Activated CD4-positive, alpha-beta T cell treated with anti-CD3 and anti-CD28 coated beads for 24 hours (primary cell): ENCODE data around the gene RALY.
A peak's percentile ranks its signal among the peaks of the same experiment; 100 is the strongest.

Experiments used
- DNase-seq, 2 donors: peaks; one replicate each; pipeline ENCODE4 v3.0.0-alpha.2; 2020; ENCODE audit warnings: low read depth in 2 of 2

RALY gene

DNA sequence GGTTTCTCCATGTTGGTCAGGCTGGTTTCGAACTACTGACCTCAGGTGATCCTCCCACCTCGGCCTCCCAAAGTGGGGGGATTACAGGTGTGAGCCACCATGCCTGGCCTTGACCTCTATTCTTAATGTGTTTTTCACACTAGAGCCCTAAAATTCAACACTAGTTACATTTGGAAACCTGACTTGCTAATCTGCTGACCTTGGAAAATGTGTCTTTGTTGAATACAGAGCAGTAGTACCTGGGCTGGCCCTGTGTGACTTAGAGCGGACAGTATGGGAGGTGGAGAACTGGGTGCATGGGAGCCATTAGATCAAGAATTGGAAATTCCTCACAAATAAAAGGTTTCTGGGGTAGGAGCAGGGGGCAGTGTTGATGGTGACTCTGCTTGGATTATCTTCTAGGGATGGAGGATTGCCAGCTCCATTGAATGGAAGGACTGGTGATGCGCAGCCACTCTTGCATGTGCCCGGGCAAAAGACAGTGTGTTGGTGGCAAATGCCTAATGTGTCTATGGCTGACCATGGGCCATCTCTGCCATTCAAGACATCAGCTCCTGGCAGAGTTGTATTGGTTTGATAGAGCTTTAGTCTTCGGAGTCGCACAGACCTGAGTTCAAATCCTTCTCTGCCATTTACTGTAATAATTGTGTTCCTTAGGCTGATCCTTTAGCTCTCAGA is 53.4 kb downstream of the RALY start:
- no peak for DNase-seq

DNA sequence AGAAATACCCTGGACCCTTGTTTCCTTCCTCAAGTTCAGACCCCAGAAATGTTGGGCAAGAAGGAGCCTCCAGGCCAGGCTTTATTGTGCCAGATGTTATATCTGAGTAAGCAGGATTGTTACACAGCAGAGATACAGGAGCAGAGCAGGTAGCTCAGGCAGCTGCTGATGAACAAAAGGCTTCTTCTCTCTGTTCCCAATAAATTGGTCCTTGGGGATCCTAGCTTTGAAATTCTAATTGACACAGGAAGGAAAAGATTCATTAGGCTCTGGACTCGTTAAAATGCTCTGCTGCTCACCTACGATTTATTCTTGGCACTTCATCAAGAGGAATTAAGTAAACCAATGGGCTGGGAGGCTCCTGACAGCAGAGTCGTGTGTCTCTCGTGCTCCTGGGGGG is 54.2 kb downstream of the RALY start:
- no peak for DNase-seq

DNA sequence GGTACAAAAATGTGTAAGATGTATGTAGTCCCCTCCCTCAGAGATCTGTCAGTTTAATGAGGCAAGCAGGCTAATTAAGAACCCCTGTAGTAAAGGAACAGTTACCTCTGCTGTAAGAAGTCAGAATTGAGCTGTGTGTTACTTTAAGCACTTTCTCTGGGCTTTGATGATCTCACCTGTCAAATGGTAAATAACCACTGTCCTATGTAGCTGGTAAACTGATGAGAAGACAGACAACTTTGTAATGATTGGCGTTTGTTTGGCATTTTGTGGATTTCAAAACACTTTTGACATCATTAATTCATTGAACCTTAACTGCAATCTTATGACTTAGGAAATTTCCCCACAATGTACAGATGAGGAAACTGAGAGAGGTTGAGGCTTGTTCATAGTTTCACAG is 55.7 kb downstream of the RALY start:
- no peak for DNase-seq

DNA sequence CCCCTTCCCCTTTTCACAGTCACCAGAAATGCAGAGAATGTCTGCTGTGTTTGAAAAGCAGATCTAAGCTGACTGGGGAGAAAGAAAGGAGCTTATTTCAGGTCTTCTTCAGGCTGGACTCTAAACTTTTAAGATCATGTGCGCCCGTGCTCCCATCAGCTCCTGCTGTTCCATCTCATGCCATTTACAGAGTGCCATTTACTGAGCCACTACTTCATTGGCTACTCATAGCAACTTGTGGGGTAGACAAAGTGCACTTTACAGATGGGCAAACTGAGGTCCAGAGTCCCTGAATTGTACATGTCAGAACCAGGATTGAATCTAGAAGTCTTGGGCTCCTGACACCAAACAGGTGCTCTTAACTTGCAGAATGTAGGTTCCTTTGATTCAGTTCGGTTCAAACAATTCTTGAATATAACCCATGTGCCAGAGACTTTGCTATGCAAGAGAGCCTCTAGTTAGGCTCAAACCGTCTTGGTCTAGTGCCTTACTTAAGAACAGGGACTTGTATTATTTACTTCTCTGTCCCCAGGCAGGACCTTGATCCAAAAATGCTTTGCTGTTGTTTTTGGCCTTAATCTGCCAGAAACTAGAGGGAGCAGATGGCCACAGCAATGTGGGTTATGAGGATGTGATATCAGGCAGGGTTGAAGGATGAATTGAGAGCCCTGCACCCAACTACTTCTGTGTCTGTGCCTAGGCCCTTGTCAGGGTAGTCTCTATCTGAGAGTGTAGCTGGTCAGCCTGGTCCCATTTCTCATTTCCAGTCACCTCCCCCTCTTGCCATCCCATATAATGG is 56.4 kb downstream of the RALY start:
- no peak for DNase-seq

DNA sequence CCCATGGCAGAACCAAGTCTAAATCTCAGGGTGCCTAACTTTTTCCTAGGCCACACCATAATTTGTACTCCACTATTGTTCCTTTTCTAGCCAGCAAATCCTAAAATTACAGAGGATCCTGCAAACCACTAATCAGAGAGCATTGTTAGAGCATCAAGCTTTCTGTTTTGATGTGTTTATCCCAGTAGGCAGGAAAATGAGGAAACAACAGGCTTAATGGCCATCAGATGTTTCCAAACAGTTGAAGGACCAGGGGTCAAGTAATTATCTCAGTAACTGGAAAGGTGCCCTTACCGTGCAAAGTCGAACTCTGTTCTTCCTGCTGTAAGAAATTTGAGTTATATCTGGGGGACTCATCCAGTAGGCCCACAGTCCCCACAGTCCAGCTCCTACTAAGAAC is 58.7 kb downstream of the RALY start:
- DNase-seq: no peak

DNA sequence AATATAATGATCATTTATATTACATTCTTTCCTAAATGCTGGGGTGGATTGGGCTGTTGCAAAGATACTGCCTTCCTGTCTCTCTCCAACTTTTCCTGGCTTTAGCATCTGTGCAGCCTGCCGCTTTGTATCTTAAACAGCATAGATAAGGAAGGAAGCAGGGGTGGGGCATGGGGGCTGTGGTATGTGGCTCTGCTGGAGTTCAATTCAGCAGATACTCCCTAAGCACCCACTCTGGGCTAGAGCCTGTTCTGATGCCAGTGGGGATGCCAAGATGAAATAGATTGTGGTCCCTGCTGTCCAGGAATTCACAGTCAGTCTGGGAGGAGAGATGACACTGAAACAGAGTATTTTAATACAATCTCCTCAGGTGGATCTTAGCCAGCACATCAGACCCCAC is 61.6 kb downstream of the RALY start:
- DNase-seq: no peak

DNA sequence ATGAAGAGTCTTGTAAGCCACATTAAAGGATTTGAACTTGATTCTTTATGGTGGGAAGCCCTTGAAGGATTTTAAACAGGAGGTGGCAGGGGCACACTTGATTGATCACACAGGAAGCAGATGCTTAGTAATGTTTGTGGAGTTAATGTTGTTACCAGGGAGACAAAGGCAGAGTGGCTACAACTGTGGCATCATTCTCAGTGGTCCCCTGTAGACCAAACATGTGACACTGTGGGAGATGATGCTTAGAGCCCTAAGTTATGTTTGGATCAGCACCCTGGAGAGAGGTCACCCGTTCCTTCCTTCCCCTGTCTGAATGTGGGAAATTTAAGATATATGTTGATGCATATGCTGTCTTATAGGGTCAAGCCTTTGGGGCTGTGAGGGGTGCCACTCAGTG is 65.1 kb downstream of the RALY start:
- no peak for DNase-seq

DNA sequence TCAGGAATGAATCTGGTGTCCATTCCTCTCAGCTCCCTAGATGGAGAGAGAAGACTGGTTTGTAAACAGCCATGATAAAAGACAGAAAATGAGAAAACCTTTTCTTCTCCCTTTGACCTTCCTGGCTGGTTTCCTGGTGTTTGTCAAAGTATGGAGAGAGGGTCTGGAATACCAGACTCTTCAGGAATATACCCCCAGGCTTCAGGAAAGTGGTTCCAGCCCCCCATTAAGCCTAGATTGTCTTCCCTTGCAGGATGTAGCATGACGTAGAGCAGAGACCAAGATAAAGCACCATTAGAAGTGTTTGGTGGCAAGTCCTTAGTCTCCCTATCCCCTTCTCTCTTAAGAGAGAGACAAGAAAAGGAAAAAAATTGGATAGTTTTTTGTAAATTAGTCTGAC is 67.3 kb downstream of the RALY start:
- DNase-seq: no peak

DNA sequence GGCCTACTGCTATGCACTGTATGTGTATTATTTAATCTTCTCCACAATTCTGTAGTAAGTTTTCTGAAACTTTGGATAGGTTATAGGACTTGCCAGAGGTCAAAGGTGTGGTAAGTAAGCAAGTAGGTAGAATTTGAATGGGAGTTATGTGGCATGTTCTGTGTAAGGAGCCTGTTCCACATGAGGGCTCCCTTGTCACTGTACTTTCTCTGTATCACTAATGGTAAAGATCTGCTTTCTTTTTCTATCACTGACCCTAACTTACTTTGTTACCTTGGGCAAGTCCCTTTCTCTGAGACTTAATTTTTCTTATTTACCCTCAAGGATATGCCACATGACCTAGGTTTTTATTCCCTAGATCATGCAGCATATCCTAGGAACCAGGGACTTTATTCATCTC is 68.0 kb downstream of the RALY start:
- DNase-seq: no peak

DNA sequence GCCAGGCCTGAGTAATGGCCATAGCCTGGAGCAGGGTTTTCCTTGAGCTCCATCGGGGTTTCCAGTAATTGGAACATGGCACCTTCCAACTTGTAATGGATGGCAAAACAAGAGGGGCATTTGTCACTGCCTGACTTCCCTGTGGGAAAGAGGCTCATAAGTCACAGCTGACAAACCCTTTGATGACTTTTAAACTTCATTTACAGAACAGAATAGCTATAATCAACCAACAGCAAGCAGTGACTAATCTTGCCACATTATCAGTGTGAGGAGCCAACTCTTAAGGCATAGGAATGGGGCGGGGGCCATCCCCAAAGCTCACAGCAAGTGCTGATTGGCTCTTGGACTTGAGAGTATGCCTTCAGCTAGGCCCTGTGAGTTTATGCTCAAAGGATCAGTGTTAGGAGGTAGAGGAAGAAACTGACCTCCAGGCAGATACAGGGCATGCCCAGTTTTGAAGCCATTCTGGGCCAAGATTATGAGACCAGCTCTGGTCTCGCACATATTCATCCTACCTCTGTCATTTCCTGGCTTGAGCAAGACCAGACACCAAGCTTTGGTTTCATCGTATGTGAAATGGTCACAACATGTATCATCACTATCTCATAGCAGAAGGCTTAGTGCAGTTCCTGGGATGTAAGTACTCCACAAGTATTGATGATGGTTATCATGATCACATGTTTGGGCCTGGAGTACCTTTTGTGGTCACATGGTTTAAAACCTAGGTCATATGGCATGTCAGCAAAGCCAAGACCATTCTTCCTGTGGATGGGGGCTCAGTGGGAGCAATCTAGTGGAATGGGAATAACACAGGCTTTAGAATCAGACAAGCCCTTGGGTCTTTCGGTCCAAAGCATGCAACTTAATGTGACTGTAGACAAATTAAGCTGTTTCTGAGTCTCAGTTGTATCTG is 69.1 kb downstream of the RALY start:
- no peak for DNase-seq

DNA sequence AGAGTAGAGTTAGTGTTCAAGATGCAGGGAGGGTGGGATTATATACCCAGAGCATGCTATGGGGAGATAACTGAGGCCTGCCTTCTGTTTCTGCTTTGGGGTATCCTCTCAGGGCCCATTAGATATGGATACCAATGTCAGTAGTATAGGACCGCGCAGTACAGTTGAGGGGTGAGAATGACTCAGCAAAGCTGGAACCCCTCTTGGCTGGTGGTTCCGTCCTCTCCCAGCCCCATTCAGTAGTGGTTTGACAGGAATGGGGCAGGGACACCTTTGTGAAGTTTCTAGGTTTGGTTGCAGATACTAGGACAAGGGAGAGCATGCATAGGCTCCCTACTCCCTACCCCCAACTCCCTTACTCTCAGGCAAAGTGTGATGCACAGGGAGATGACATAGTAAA is 70.6 kb downstream of the RALY start:
- DNase-seq: no peak

DNA sequence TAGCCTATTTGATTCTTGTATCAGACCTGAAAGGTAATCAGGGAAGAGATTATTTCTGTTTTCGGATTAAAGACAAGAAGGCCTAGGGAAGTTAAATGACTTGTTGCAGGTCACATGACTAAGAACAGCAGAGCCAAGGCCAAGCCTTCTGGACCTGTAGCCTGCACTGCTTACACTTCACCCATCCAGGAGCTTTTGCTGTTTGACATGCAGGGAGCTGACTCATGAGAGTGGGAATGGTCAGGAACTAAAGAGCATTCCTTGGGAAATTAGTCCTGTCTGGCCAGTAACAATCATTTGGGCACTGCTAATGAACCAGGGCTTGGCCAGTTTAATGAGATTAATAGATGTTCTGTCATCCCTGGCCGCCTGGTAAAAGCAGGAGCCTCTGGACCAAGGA is 71.5 kb downstream of the RALY start:
- no peak for DNase-seq

DNA sequence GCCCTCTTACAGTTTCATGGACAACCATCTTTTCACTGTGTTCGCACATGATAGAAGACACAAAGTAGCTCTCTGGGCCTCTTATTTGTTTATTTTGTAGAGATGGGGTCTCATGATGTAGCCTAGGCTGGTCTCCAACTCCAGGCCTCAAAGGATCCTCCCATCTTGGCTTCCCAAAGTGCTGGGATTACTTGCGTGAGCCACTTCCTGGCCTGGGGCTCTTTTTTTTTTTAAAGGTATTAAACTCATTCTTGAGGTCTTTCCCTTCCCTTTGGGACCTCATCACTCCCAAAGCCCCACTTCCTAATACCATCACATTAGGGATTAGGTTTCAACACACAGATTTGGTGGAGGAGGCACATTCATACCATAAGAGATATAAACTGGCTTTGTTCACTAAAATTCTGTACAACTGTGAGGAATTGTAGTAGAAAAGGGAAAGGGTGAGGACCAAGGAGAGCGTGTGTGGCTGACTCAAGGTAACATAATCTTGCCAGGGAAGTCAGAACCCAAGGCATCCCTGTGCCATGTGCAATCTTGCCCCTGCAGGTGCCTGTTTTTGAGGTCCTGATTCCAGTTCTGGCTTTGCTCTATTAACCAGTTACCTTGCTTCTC is 72.9 kb downstream of the RALY start:
- DNase-seq: no peak

DNA sequence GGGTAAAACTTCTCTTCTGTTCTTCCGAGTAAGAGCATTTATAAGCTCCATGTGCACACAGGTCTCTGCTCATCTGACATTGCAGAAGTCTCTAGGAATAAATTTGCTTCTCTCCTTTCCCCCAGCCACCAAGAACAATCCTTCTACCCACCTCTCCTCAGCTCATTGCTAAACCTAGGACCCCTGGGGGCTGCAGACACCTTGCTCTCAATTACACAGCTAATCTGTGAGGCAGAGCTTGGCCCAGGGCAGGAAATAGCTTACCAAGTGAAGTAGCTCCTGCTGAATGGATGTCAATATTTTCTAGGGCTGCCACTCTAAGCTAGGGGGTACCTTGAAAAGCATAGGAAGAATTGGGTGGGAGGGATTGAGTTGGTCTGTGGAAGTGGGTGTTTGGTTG is 74.3 kb downstream of the RALY start:
- no peak for DNase-seq

DNA sequence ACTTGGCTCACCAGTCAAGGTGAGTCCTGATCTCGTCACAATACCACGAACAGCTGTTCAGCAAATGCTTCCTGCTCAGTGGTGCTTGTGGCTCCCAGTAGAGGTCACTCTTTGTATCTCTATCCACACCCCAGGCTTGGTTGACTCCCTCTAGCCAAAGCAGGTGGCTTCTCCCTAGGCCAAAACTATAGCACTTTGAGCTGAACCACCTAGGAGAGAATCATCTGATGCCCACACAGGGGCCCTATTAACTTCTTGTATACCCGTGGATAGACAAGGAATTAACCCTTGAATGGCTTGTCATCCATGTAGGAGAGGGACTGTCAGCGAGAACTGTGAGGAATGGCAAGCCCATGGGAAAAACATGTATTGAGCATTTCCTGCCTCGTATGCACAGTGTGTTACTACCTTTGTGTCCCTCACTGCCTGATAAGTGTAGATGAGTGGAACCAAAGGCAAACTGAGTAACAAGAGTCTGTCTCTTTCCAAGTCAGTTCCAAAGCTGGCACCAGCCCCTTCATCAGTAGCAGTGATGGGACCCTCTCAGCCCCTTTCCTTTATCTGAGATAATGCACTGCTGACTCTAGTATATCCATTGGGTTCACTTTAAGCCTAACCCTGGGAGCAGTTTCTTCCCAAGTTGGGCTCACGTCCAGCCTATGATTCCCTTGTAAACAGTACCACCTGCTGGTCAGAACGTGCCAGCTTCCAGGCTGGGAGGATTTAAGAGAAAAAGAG is 75.8 kb downstream of the RALY start:
- peak in 1 of 2 donors; percentile 23 for DNase-seq

DNA sequence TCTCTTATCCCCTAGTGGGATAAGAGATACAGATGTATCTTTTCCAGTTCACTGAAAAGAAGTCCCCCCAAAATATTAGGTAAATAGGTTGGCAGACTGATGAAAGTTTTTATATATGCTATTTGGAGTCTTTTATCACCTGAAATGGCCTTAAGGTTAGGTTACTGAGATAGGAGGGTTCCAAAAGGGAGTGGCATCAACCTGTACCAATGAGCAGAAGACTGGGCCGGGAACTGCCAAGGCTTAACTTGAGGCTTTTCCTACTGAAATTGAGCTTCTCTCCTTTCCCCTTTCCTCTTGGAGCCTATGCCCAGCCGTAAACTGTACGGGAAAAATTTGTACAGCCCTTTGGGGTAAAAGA is 76.3 kb downstream of the RALY start:
- DNase-seq: no peak

DNA sequence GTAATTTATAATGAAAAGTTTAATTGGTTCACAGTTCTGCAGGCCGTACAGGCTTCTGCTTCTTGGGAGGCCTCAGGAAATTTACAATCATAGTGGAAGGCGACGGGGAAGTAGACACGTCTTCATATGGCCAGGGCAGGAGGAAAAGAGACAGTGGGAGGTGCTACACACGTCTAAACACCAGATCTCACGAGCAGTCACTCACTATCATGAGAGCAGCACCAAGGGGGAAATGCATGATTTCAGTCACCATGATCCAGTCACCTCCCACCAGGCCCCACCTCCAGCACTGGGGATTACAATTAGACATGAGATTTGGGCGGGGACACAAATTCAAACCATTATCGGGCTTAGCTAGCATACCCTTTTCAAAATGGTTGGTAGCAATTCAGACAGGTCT is 77.1 kb downstream of the RALY start:
- DNase-seq: no peak

DNA sequence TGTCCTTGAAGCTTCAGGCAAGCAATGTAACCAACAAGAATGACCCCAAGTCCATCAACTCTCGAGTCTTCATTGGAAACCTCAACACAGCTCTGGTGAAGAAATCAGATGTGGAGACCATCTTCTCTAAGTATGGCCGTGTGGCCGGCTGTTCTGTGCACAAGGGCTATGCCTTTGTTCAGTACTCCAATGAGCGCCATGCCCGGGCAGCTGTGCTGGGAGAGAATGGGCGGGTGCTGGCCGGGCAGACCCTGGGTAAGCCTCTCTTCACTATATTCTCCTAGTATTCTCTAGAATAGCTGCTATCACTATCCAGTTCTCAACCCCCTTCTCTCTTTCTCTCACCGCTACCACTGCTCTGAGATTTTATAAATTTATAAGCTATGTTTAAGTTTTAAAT is 78.4 kb downstream of the RALY start:
- no peak for DNase-seq

DNA sequence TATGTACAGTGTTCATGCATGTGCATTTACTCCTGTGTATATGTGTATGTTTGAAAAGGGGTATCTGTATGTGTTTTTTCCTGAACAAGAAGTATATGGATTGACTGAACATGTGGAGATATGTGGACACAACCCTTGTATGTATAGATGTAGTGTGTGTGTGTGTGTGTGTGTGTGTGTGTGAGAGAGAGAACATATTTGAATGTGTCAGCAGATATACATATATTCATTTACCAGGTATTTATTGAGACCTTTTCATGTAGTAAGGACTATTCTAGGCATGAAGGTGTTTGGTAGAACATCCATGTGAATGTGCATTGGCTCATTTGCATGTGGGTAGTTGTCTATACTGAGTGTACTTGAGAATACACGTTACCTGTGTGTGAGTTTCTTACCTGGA is 79.1 kb downstream of the RALY start:
- no peak for DNase-seq

DNA sequence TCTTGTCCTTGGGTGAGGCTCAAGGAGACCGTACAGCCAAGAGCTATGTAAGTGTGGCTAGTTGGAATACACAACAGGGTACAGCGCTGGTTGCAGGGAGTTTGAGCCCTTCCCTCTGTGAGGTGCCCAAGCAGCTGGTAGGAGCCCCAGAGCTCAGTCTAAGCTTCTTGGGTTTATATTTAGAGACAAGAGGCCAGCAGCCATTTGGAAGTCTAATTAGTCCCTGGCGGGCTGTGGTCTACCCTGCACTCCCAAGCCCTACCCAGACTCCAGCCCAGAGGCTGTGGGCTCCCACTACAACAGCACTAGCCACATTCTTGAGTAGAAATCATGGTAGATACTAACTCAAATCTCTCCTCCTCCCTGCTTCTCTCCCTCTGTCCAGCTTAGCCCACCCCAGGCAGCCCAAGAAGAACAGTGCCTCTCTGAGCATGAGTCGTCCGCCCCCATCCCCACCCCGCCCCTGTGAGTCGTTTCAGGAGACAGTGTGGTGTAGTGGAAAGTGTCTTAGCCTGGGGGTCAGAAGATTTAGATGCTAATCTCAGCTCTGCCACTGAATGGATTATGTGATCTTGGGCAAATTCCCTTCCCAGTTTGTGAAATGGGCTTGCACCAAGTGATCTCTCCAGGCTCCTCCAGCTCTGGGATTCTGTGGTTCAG is 80.5 kb downstream of the RALY start:
- DNase-seq: peak in 1 of 2 donors; percentile 20

DNA sequence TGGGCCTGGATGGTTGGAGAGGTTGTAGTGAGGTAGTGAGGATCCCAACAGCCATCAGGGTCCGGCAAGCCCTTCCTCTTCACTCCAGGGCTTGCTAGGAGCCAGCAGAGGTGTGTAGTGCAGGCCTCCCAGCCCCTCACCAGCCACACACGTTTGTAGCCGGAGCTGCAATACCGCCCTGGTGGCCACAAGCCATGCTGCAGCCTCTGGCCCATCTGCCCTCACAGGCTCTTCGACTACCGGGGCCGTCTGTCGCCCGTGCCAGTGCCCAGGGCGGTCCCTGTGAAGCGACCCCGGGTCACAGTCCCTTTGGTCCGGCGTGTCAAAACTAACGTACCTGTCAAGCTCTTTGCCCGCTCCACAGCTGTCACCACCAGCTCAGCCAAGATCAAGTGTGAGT is 81.9 kb downstream of the RALY start:
- no peak for DNase-seq
